Gastroesophageal sphincter (tissue), 4 donors: Measurements from ENCODE around the gene CERK. TPM values are rescaled to one million over a fixed set of nuclear protein-coding genes. Genes with fewer than 3 reads are reported as not detected.

ENCODE experiments used
- ATAC-seq: fragments of 150-250 bp; one replicate; pipeline ENCODE4 v1.9.1; 2016; ENCODE audit warnings: mild to moderate bottlenecking, moderate library complexity
- H3K27ac ChIP-seq, 4 donors: fragments of 200-600 bp; sonication (generic) in 3 of 4; 1 replicate in 3 of 4; 2 replicates in 1 of 4; pipeline ENCODE4 v1.5.1; 2016 to 2019
- H3K27me3 ChIP-seq: fragments of 200-600 bp; sonication (generic); one replicate; pipeline ENCODE4 v1.5.1; 2019
- H3K36me3 ChIP-seq, 2 donors: fragments of 200-600 bp; sonication (generic); one replicate each; pipeline ENCODE4 v1.5.1; 2019; ENCODE audit warnings: control low read depth in 1 of 2
- H3K4me1 ChIP-seq, 3 donors: fragments of 200-600 bp; sonication (generic); 1 replicate in 2 of 3; 2 replicates in 1 of 3; pipeline ENCODE4 v1.5.1; 2016 to 2019; ENCODE audit warnings: control low read depth in 2 of 3
- H3K4me3 ChIP-seq, 2 donors: fragments of 200-600 bp; sonication (generic); one replicate each; pipeline ENCODE4 v1.5.1; 2019; ENCODE audit warnings: mild to moderate bottlenecking in 1 of 2, moderate library complexity in 1 of 2
- H3K9me3 ChIP-seq, 3 donors: fragments of 200-600 bp; sonication (generic); one replicate each; pipeline ENCODE4 v1.5.1; 2017 to 2019; ENCODE audit warnings: control low read depth in 2 of 3
- CTCF ChIP-seq, 4 experiments: fragments of 200-600 bp in 2 of 4; fragments of 450-650 bp in 2 of 4; sonication (generic) in 1 of 4; IDR thresholded peaks; one replicate each; pipeline ENCODE4 v1.5.1; 2017 to 2019; ENCODE audit warnings: antibody characterized with exemption in 4 of 4, mild to moderate bottlenecking in 2 of 4, moderate library complexity in 2 of 4
- EP300 ChIP-seq: sonication (generic); formaldehyde crosslinking; IDR thresholded peaks from one replicate; pipeline ENCODE4 v1.6.1; 2017; ENCODE audit warnings: antibody characterized with exemption, mild to moderate bottlenecking
- POLR2A ChIP-seq, 2 donors: fragments of 450-650 bp; IDR thresholded peaks; one replicate each; pipeline ENCODE4 v1.6.1; 2017; ENCODE audit warnings: antibody characterized with exemption in 2 of 2, mild to moderate bottlenecking in 2 of 2, moderate library complexity in 1 of 2
- POLR2AphosphoS5 ChIP-seq: sonication (generic); formaldehyde crosslinking; IDR thresholded peaks from one replicate; pipeline ENCODE4 v1.6.1; 2017; ENCODE audit warnings: antibody characterized with exemption
- WGBS, 2 donors: methylation state at CpG; one replicate each; pipeline ENCODE4 v1.1.5; 2018; ENCODE audit warnings: low coverage in 1 of 2; 5-methylcytosine and 5-hydroxymethylcytosine counted together
- total RNA-seq, 4 donors: library from RNA; depleted of rRNA; stranded (reverse); fragments of >200 nt; gene quantifications; one replicate each; pipeline ENCODE4 v1.1.0, GENCODE V29; 2016

The CERK gene
- total RNA-seq, 4 donors from 2014 or later: 44.6 to 55.9 (median 45.6) TPM

GRCh38 chr22:46726986-46727317 is 11.1 kb downstream of the CERK start:
- H3K9me3 ChIP-seq: no peaks in the 10 kb centered on the region
- no peak overlapping the region for H3K27ac ChIP-seq
- ATAC-seq: no peak
- peaks cover 0 to 49% (median 27%) of the 10 kb centered on the region in 3 donors for H3K4me1 ChIP-seq
- no peaks in the 10 kb centered on the region for H3K27me3 ChIP-seq
- peaks cover 0 to 50% of the 10 kb centered on the region in 2 donors for H3K36me3 ChIP-seq
- WGBS, 2 donors: 86 to 96% methylated on average over 3 of the region's 3 CpGs
- H3K4me3 ChIP-seq: no peak overlapping the region
- TF ChIP-seq EP300: no peak
- no peak for TF ChIP-seq CTCF (IDR thresholded peaks at IDR 0.05)
- no peak for TF ChIP-seq POLR2A (IDR thresholded peaks at IDR 0.05)
- TF ChIP-seq POLR2AphosphoS5: no peak

GRCh38 chr22:46726066-46726985 is 11.7 kb downstream of the CERK start:
- no peaks in the 10 kb centered on the region for H3K9me3 ChIP-seq
- 86 to 87% methylated on average over 9 to 11 of the region's 38 CpGs for WGBS, 2 donors

GRCh38 chr22:46725096-46725495 is 13.0 kb downstream of the CERK start:
- no peak for ATAC-seq
- 75 to 100% methylated on average over 1 to 4 of the region's 18 CpGs for WGBS, 2 donors
- no peak overlapping the region for H3K27ac ChIP-seq
- no peak overlapping the region for H3K4me3 ChIP-seq
- H3K9me3 ChIP-seq: no peaks in the 10 kb centered on the region
- H3K36me3 ChIP-seq: peaks cover 0 to 65% of the 10 kb centered on the region in 2 donors
- no peaks in the 10 kb centered on the region for H3K27me3 ChIP-seq
- peaks cover 0 to 30% (median 8%) of the 10 kb centered on the region in 3 donors for H3K4me1 ChIP-seq
- TF ChIP-seq POLR2AphosphoS5 (no peak), POLR2A (IDR thresholded peaks at IDR 0.05) (no peak), EP300 (no peak), CTCF (IDR thresholded peaks at IDR 0.05) (no peak)

More at GRCh38 chr22:46726066-46726985, 11.7 kb downstream of the CERK start:
- no peak for ATAC-seq
- peaks cover 0 to 53% of the 10 kb centered on the region in 2 donors for H3K36me3 ChIP-seq
- TF ChIP-seq POLR2AphosphoS5: no peak
- TF ChIP-seq CTCF (IDR thresholded peaks at IDR 0.05): no peak
- no peak for TF ChIP-seq POLR2A (IDR thresholded peaks at IDR 0.05)
- TF ChIP-seq EP300: no peak
- no peak overlapping the region for H3K27ac ChIP-seq
- no peaks in the 10 kb centered on the region for H3K27me3 ChIP-seq
- H3K4me1 ChIP-seq: peaks cover 0 to 43% (median 20%) of the 10 kb centered on the region in 3 donors
- H3K4me3 ChIP-seq: no peak overlapping the region

GRCh38 chr22:46723882-46724281 is 14.2 kb downstream of the CERK start:
- ATAC-seq: no peak
- TF ChIP-seq POLR2AphosphoS5 (no peak), EP300 (no peak), CTCF (IDR thresholded peaks at IDR 0.05) (no peak)
- Histone ChIP-seq H3K27ac (no peak overlapping the region), H3K27me3 (no peaks in the 10 kb centered on the region), H3K4me1 (peaks cover 0 to 23% (median 6%) of the 10 kb centered on the region in 3 donors), H3K4me3 (no peak overlapping the region), H3K9me3 (no peaks in the 10 kb centered on the region), H3K36me3 (peaks cover 0 to 75% of the 10 kb centered on the region in 2 donors)
- WGBS, 2 donors: 70 to 93% methylated on average over 2 to 4 of the region's 9 CpGs
